Measurements from ENCODE around the gene THG1L. TPM values are rescaled to one million over a fixed set of nuclear protein-coding genes. Genes with fewer than 3 reads are reported as not detected.
"Not testable (repeated sequence)": the region's sequence is repeated elsewhere in the genome, so short reads cannot be mapped to it uniquely, and the experiment has no call there.

THG1L gene
- total RNA-seq (ENCODE audit: insufficient read depth, low replicate concordance): 15.4 TPM

- peak; percentile 99 for DNase-seq (ENCODE audit: low spot score)
These were observed at the start of gene THG1L for GRCh38 chr5:157731272-157732129. THG1L (plus strand) TSS chr5:157731420; CDS start chr5:157731441, 21 bp downstream.

GRCh38 chr5:157682257-157682656, 49.0 kb upstream of the THG1L start:
- DNase-seq (ENCODE audit: low spot score): no peak

DNA sequence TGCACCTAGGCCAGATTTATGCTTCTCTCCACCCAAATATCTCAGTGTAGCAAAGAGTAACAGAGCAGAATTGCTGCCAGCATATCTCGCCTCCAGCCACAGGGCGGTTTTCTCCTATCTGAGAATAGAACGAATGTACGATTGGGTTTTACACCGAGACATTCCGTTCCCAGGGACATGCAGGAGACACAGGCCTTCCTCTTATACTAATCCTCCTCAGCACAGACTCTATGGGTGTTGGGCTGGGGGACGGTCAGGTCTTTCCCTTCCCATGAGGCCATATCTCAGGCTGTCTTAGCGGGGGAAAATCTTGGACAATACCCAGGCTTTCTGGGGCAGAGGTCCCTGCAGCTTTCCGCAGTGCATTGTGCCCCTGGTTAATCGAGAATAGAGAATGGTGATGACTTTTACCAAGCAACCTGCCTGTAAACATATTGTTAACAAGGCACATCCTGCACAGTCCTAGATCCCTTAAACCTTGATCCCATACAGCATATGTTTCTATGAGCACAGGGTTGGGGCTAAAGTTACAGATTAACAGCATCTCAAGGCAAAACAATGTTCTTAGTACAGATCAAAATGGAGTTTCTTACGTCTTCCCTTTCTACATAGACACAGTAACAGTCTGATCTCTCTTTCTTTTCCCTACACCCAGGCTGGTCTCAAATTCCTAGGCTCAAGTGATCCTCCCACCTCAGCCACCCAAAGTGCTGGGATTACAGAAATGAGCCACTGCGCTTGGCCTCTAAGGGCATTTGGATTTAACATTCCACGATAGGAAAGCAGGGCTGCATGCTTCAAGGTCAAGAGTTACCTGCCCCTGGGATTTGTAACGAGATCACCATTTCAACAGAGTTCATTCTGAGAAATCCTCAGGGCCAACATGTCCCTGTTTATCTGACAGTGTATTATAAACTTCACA, 44.7 kb upstream of the THG1L start:
- DNase-seq (ENCODE audit: low spot score): peak; percentile 4

GRCh38 chr5:157687198-157687554, 44.0 kb upstream of the THG1L start:
- DNase-seq (ENCODE audit: low spot score): no peak

GRCh38 chr5:157689942-157690689, 41.1 kb upstream of the THG1L start:
- no peak for DNase-seq (ENCODE audit: low spot score)

DNA sequence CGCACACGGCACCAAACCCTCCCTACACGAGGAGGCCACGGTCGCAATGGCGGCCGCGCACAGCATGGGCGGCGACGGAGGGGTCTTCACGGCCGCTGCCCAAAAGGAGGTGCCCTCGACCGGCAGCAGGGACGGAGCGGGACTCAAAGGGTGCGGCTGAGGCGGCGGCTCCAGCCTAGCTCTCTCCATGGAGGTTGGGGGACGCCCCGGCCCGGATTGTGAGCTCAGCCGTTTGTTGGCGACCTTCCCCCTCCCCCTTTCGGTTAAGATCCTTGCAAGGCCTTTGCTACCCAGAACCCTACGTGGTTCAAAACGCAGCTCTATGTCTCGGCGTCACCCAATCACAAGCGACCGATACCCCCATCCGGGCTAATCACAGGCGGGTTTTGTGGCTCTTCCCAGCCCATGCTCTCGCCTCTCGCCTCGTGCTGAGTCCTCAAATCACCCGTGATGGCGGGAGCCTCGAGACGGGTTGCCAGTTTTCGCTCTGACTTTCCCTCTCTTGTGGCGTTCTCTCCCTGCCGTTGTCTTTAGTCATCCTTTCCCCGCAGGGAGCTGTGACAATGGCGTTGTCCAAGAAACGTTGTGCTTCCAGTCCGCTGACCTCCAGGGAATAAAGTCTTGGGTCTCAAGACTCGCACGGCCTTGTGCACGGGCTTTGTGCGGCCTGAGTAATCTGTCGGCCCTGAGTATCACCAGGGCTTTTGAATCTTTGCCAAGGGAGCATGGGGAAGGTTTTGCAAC, 40.4 kb upstream of the THG1L start:
- DNase-seq (ENCODE audit: low spot score): no peak

DNA sequence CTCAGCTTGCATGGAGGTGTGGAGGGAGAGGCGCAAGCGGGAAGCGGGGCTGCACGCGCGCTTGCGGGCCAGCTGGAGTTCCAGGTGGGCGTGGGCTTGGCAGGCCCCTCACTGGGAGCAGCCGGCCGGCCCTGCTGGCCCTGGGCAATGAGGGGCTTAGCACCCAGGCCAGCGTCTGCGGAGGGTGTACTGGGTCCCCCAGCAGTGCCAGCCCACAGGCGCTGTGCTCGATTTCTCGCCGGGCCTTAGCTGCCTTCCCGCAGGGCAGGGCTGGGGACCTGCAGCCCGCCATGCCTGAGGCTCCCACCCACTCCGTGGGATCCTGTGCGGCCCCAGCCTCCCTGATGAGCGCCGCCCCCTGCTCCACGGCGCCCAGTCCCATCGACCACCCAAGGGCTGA, 37.4 kb upstream of the THG1L start:
- not testable (repeated sequence) for DNase-seq (ENCODE audit: low spot score)

DNA sequence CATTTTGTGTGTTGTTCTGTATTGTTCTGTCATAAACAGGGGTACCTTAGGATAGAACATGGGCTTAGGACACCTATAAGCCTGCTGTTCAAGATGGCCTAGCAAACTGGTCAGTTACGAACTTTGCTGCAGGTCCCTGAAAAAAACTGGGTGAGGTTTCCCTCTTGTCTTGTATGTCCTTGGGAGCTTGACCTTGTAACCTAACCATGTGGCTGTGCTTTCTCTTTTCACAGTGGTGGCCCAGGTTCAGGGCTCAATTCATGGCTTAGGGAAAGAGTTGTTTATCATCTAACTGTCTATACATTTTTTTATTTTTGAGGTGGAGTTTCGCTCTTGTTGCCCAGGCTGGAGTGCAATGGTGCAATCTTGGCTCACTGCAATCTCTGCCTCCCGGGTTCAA, 35.1 kb upstream of the THG1L start:
- DNase-seq (ENCODE audit: low spot score): not testable (repeated sequence)

GRCh38 chr5:157698674-157699073, 32.5 kb upstream of the THG1L start:
- not testable (repeated sequence) for DNase-seq (ENCODE audit: low spot score)

DNA sequence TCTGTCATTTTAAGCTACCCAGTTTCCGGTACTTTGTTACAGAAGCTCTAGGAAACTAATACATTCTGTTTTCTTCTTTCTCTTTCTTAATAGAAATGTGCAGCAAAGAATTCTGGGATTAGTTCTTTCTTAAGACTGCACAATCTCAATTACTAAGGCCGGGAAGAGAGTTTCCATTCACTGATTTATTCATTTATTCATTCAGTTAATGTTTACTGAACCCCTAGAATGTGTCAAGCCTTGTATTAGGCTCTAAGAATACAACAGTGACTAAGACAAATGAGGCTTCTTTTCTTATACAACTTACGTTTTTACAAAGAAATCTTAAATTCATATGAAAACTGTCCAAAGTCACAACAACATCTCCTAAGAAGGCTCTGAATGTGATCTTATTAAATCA, 27.5 kb upstream of the THG1L start:
- DNase-seq (ENCODE audit: low spot score): no peak

- DNase-seq (ENCODE audit: low spot score): peak; percentile 56
These were observed 22.4 kb upstream of the THG1L start for GRCh38 chr5:157708866-157709265.

- DNase-seq (ENCODE audit: low spot score): no peak
These were observed 21.9 kb upstream of the THG1L start for GRCh38 chr5:157709346-157709745.

- no peak for DNase-seq (ENCODE audit: low spot score)
These were observed 20.8 kb upstream of the THG1L start for GRCh38 chr5:157710431-157710830.

- DNase-seq (ENCODE audit: low spot score): no peak
These were observed 20.3 kb upstream of the THG1L start for GRCh38 chr5:157710882-157711281.

DNA sequence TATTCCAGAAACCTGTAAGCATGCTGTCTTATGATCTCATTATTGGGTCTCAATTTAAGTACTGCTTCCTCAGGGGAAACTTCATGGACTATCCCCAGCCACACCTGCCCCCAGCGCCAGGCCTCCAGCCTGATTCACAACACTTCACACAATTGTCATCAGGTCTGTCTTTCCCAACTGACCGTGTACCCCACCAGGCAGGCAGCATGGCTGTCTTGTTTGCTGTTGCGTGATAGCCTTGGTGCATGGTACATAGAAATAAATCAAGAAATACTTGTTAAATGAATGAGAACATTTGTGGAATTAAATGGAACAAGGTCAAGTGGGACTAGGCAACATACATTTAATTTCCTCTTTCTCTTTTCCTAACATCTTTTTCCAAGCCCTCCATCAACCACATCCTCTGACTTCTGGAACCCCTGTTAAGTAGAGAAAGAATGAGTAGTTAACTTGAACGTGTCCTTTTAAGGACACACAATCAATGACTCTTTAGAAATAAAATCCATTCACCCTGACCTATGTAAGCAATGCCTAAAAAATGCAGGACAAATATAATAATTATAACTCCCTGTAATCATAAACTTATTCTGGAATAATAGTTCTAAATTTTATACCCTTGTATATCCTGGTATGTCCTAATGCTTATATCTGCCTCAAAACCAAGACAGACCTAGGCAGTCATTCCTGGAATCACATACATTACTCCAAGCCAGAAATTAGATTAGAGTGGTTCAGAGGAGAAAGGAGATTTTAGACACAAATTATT, 17.2 kb upstream of the THG1L start:
- DNase-seq (ENCODE audit: low spot score): no peak

DNA sequence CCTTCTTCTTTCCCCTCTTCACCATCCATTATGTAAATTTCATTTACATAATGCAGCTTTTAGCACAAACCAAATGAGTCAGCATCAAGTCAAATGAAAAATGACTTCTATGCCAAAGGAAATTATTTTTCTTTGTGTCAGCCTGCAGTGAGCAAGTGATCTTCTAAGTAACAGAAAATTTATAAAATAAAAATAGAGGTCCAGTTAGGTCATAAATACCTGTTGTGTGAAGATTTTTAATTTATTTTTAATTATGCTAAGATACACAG, 16.7 kb upstream of the THG1L start:
- DNase-seq (ENCODE audit: low spot score): no peak

DNA sequence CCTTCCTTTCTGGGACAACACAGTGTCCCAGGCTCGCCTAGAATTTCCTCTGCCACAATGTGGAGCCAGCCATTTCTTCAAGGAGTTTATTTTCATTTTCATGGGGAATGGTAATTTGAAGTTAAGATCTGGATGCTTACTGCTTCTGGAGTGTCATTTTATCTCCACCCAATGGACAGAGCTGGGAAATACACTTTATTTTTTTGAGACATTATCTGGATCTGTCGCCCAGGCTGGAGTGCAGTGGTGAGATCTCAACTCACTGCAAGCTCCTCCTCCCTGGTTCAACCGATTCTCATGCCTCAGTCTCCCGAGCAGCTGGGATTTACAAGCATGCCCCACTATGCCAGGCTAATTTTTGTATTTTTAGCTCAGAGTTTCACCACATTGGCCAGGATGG, 12.7 kb upstream of the THG1L start:
- peak; percentile 83 for DNase-seq (ENCODE audit: low spot score)

DNA sequence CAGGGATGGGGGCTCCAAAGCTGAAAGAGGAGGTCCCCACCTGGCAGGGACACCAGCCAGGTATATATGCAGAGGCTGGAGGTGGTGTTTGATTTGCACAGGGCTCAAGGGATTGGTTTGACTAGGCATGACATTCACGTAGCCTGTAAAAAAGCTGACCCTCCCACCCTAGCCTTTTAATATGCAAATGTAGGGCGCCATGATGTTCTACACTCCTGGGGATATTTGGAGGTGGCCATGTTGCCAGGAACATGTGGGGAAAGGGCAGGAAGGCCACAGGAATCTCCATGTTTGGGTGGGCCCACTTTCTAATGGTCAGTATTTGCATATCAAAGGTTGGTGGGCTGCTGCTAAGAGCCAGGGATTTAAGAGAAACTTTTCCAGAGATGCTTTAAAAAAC, 12.0 kb upstream of the THG1L start:
- DNase-seq (ENCODE audit: low spot score): no peak

DNA sequence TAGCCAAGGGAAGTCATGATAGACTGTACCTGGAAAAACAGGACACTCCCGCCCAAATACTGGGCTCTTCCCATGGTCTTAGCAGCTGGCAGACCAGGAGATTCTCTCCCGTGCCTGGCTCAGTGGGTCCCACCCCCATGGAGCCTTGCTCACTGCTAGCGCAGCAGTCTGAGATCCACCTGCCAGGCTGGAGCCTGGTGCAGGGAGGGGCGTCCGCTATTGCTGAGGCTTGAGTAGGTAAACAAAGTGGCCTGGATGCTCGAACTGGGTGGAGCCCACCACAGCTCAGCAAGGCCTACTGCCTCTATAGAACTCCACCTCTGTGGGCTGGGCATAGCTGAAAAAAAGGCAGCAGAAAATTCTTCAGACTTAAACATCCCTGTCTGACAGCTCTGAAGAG, 10.1 kb upstream of the THG1L start:
- no peak for DNase-seq (ENCODE audit: low spot score)

DNA sequence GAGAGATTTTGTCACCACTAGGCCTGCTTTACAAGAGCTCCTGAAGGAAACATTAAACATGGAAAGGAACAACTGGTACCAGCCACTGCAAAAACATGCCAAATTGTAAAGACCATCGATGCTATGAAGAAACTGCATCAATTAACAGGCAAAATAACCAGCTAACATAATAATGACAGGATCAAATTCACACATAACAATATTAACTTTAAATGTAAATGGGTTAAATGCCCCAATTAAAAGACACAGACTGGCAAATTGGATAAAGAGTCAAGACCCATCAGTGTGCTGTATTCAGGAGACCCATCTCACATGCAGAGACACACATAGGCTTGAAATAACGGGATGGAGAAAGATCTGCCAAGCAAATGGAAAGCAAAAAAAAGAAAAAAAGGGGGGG, 8.3 kb upstream of the THG1L start:
- not testable (repeated sequence) for DNase-seq (ENCODE audit: low spot score)

- not testable (repeated sequence) for DNase-seq (ENCODE audit: low spot score)
These were observed 4.6 kb upstream of the THG1L start for GRCh38 chr5:157726607-157727006.

Measured in umbilical cord (tissue), 2 donors.